OCI-LY1 (cell line): ENCODE results near the gene NSRP1.

Experiments
- H2AFZ ChIP-seq: fragments of 200-600 bp; sonication (generic), shearing (Covaris generic); 2 replicates; pipeline ENCODE4 v1.6.0; 2014; ENCODE audit warnings: antibody characterized with exemption, mild to moderate bottlenecking, low read length
- H3F3A ChIP-seq: fragments of 200-600 bp; sonication (generic), shearing (Covaris generic); 2 replicates; pipeline ENCODE4 v1.6.0; 2014; ENCODE audit warnings: mild to moderate bottlenecking, antibody characterized with exemption, low read length, moderate library complexity; ENCODE audit not compliant: insufficient read depth
- H3K27ac ChIP-seq: fragments of 200-600 bp; sonication (generic); 2 replicates; pipeline ENCODE4 v1.5.1; 2014; ENCODE audit warnings: low read length, mixed run types, mild to moderate bottlenecking, low read depth; ENCODE audit not compliant: poor library complexity, severe bottlenecking
- H3K27me3 ChIP-seq: fragments of 200-600 bp; sonication (generic); 2 replicates; pipeline ENCODE4 v1.6.0; 2014; ENCODE audit warnings: antibody characterized with exemption, mild to moderate bottlenecking, low read length, moderate library complexity; ENCODE audit not compliant: insufficient read depth
- H3K36me3 ChIP-seq: fragments of 200-600 bp; sonication (generic); 2 replicates; pipeline ENCODE4 v1.6.1; 2014; ENCODE audit warnings: mild to moderate bottlenecking, antibody characterized with exemption, low read length, moderate library complexity, mixed read lengths; ENCODE audit not compliant: insufficient read depth
- H3K4me1 ChIP-seq: fragments of 200-600 bp; sonication (generic); 2 replicates; pipeline ENCODE4 v1.5.1; 2014; ENCODE audit warnings: mild to moderate bottlenecking, low read length, moderate library complexity; ENCODE audit not compliant: insufficient read depth, severe bottlenecking
- H3K4me2 ChIP-seq: fragments of 200-600 bp; sonication (generic), shearing (Covaris generic); 2 replicates; pipeline ENCODE4 v1.6.1; 2014; ENCODE audit warnings: low read length
- H3K4me3 ChIP-seq: fragments of 200-600 bp; sonication (generic); 2 replicates; pipeline ENCODE4 v1.5.1; 2014; ENCODE audit warnings: low read length, low read depth, mild to moderate bottlenecking, mixed read lengths; ENCODE audit not compliant: poor library complexity, severe bottlenecking
- H3K79me2 ChIP-seq: fragments of 200-600 bp; shearing (Covaris generic); 2 replicates; pipeline ENCODE4 v1.6.1; 2016; ENCODE audit warnings: mixed run types, low read length, mixed read lengths; ENCODE audit not compliant: insufficient read depth
- H3K9ac ChIP-seq: fragments of 200-600 bp; sonication (generic), shearing (Covaris generic); 2 replicates; pipeline ENCODE4 v1.6.1; 2014; ENCODE audit warnings: mild to moderate bottlenecking, low read length, mixed read lengths
- H3K9me2 ChIP-seq: fragments of 200-600 bp; sonication (generic), shearing (Covaris generic); 2 replicates; pipeline ENCODE4 v1.6.1; 2014; ENCODE audit warnings: low read depth, mild to moderate bottlenecking, low read length, mixed read lengths
- H3K9me3 ChIP-seq: fragments of 200-600 bp; shearing (Covaris generic); 2 replicates; pipeline ENCODE4 v1.6.1; 2014; ENCODE audit warnings: low read length, mixed read lengths
- H4K20me1 ChIP-seq: fragments of 200-600 bp; sonication (generic), shearing (Covaris generic); 2 replicates; pipeline ENCODE4 v1.6.0; 2016; ENCODE audit warnings: mild to moderate bottlenecking, low read length; ENCODE audit not compliant: insufficient read depth
- EZH2 ChIP-seq: fragments of 200-600 bp; sonication (generic), shearing (Covaris generic); IDR thresholded peaks from 2 replicates; pipeline ENCODE4 v1.8.0; 2017; ENCODE audit warnings: borderline replicate concordance, mixed run types, mild to moderate bottlenecking, antibody characterized with exemption, low read length, moderate library complexity, mixed read lengths
- TF ChIP-seq, protein P1 (sequence below): fragments of 200-600 bp; sonication (generic), shearing (Covaris generic); IDR thresholded peaks from 2 replicates; pipeline ENCODE4 v1.5.1; 2017; ENCODE audit warnings: mild to moderate bottlenecking, antibody characterized with exemption, low read length, moderate library complexity, mixed read lengths

Gene NSRP1

DNA sequence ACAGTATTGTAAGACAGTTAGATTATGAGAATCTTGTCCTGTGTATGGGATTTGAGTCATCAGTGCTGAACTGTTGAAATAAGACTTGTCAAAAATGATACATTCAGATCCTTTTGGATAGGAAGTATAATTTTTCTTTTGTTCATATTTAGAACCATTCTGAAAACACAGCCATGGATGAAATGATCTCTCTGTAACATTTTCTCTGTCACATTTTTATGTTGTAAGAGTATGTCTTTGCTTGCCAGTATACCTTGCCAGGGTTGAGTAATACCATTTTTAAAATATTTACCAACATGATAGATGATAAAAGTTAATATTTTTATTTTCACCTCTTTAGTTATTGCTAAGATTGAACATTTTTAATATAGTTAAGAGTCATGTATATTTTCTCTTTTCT, 45.0 kb downstream of the NSRP1 start:
- Histone ChIP-seq H3K79me2 (peaks cover 46% of the 10 kb centered on the region), H3K4me1 (peaks cover 16% of the 10 kb centered on the region), H2AFZ (no peak overlapping the region), H3K27ac (no peak overlapping the region), H3K4me3 (no peak overlapping the region), H3F3A (no peaks in the 10 kb centered on the region), H3K27me3 (no peaks in the 10 kb centered on the region), H3K4me2 (no peak overlapping the region), H3K9me2 (no peaks in the 10 kb centered on the region), H3K9ac (no peak overlapping the region), H3K9me3 (peaks cover 16% of the 10 kb centered on the region), H3K36me3 (peaks cover 87% of the 10 kb centered on the region), H4K20me1 (no peaks in the 10 kb centered on the region)
- TF ChIP-seq, protein P1, sequence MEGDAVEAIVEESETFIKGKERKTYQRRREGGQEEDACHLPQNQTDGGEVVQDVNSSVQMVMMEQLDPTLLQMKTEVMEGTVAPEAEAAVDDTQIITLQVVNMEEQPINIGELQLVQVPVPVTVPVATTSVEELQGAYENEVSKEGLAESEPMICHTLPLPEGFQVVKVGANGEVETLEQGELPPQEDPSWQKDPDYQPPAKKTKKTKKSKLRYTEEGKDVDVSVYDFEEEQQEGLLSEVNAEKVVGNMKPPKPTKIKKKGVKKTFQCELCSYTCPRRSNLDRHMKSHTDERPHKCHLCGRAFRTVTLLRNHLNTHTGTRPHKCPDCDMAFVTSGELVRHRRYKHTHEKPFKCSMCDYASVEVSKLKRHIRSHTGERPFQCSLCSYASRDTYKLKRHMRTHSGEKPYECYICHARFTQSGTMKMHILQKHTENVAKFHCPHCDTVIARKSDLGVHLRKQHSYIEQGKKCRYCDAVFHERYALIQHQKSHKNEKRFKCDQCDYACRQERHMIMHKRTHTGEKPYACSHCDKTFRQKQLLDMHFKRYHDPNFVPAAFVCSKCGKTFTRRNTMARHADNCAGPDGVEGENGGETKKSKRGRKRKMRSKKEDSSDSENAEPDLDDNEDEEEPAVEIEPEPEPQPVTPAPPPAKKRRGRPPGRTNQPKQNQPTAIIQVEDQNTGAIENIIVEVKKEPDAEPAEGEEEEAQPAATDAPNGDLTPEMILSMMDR = no peak
- no peak for TF ChIP-seq EZH2

DNA sequence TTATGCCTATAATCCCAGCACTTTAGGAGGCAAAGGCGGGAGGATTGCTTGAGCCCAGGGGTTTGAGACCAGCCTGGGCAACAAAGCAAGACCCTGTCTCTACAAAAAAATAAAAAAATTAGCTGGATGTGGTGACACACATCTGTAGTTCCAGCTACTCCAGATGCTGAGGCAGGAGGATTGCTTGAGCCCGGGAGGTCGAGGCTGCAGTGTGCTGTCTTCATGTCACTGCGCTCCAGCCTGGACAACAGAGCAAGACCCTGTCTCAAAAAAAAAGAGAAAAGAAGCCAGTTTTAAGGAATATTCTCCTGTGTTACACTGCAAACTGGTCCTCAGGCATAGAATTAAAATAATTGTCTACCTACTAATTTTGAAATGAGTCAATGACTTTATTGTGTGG, 47.9 kb downstream of the NSRP1 start:
- H2AFZ ChIP-seq = no peak overlapping the region
- H3K4me2 ChIP-seq = no peak overlapping the region
- H3K79me2 ChIP-seq = peaks cover 24% of the 10 kb centered on the region
- no peaks in the 10 kb centered on the region for H3F3A ChIP-seq
- no peaks in the 10 kb centered on the region for H3K9me2 ChIP-seq
- peaks cover 10% of the 10 kb centered on the region for H3K9me3 ChIP-seq
- no peak overlapping the region for H3K27ac ChIP-seq
- H3K27me3 ChIP-seq = no peaks in the 10 kb centered on the region
- TF ChIP-seq, protein P1 = no peak
- TF ChIP-seq EZH2 = no peak
- no peak overlapping the region for H3K9ac ChIP-seq
- peaks cover 60% of the 10 kb centered on the region for H3K36me3 ChIP-seq
- no peak overlapping the region for H3K4me3 ChIP-seq
- no peaks in the 10 kb centered on the region for H4K20me1 ChIP-seq
- H3K4me1 ChIP-seq = peaks cover 16% of the 10 kb centered on the region

DNA sequence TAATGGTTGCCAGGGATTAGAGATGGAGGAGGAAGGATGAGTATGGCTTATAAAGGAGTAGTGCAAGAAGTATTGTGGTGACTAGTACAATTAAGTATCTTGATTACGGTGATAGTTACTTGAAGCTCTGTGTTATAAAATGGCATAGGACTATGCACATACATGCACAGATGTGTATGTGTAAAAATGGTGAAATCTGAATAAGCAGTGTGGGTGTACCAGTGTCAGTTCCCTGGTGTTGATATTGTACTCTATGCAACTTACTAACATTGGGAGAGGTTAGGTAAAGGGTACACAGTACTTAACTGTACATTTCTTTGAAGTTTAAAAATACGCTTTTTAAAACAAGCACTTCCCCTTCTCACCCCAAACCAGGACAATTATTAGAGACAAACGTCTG, 48.5 kb downstream of the NSRP1 start:
- Histone ChIP-seq H3K4me2 (no peak overlapping the region), H4K20me1 (no peaks in the 10 kb centered on the region), H3K9me3 (peaks cover 10% of the 10 kb centered on the region), H3K27me3 (no peaks in the 10 kb centered on the region), H3K9me2 (no peaks in the 10 kb centered on the region), H3K27ac (peak overlapping the region; percentile 18), H3F3A (no peaks in the 10 kb centered on the region), H3K4me3 (no peak overlapping the region), H2AFZ (no peak overlapping the region), H3K79me2 (peaks cover 24% of the 10 kb centered on the region), H3K9ac (no peak overlapping the region), H3K4me1 (peaks cover 16% of the 10 kb centered on the region), H3K36me3 (peaks cover 58% of the 10 kb centered on the region)
- TF ChIP-seq EZH2 = no peak
- TF ChIP-seq, protein P1 = no peak
